Ammon's horn (tissue), 1 donor: ENCODE data around the gene TLR9.

ENCODE experiments used
- DNase-seq: peaks from one replicate; pipeline ENCODE4 v3.0.0-alpha.2; 2016; ENCODE audit warnings: low spot score

TLR9 gene

GRCh38 chr3:52232279-52233107, 7.0 kb upstream of the TLR9 start:
- DNase-seq, result no peak

- DNase-seq, result peak; percentile 54
Observed at GRCh38 chr3:52231502-52232278, 6.2 kb upstream of the TLR9 start.

GRCh38 chr3:52230889-52231499, 5.5 kb upstream of the TLR9 start:
- no peak for DNase-seq

- DNase-seq, result no peak
Observed at GRCh38 chr3:52230461-52230860, 5.0 kb upstream of the TLR9 start.

- no peak for DNase-seq
Observed at GRCh38 chr3:52229656-52230055, 4.2 kb upstream of the TLR9 start.

GRCh38 chr3:52228751-52229291, 3.4 kb upstream of the TLR9 start:
- DNase-seq, result no peak

- DNase-seq, result no peak
Observed at GRCh38 chr3:52228266-52228665, 2.8 kb upstream of the TLR9 start.

GRCh38 chr3:52227766-52228165, 2.3 kb upstream of the TLR9 start:
- DNase-seq, result no peak

GRCh38 chr3:52227117-52227516, 1.7 kb upstream of the TLR9 start:
- DNase-seq, result no peak

- DNase-seq, result no peak
Observed at GRCh38 chr3:52226229-52226817, 878 bp upstream of the TLR9 start.

GRCh38 chr3:52223449-52224408, 1.7 kb downstream of the TLR9 start:
- DNase-seq, result no peak

GRCh38 chr3:52222319-52223221, 2.9 kb downstream of the TLR9 start:
- no peak for DNase-seq

- DNase-seq, result no peak
Observed at GRCh38 chr3:52221563-52222318, 3.7 kb downstream of the TLR9 start.

- no peak for DNase-seq
Observed at GRCh38 chr3:52221141-52221562, 4.3 kb downstream of the TLR9 start.

- peak; percentile 89 for DNase-seq
Observed at GRCh38 chr3:52220380-52221026, 4.9 kb downstream of the TLR9 start.

- no peak for DNase-seq
Observed at GRCh38 chr3:52218937-52219650, 6.4 kb downstream of the TLR9 start.

- DNase-seq, result no peak
Observed at GRCh38 chr3:52218454-52218853, 7.0 kb downstream of the TLR9 start.

- DNase-seq, result no peak
Observed at GRCh38 chr3:52218026-52218425, 7.4 kb downstream of the TLR9 start.
